ENCODE measurements around the gene MINDY4B. TPM values are rescaled to one million over a fixed set of nuclear protein-coding genes. Genes with fewer than 3 reads are reported as not detected.

Gene MINDY4B
- total and polyA plus RNA-seq, 10 of the 15 experiments (the other 5 are each of a cell fraction or from before 2014, with no cell fraction given) = not detected

- no peak overlapping the region for H3K27ac ChIP-seq (ENCODE audit: control insufficient read depth, insufficient read depth)
- in situ Hi-C loops (cut with MboI) = no loop called here
- TF ChIP-seq ETV6 (conservative IDR thresholded peaks at IDR 0.05 in 1 of 2, IDR thresholded peaks at IDR 0.05 in 1 of 2; ENCODE audit: borderline replicate concordance in 1 of 2, low read depth in 1 of 2) (no peak), CHD4 (IDR thresholded peaks at IDR 0.05) (no peak), CHD1 (IDR thresholded peaks at IDR 0.05; ENCODE audit: low read depth, low read length) (no peak), FOXK2 (IDR thresholded peaks at IDR 0.05) (no peak), NRF1 (conservative IDR thresholded peaks at IDR 0.05; ENCODE audit: low read depth, low read length) (no peak), IRF5 (IDR thresholded peaks at IDR 0.05; ENCODE audit: borderline replicate concordance) (no peak), RAD51 (IDR thresholded peaks at IDR 0.05) (no peak), IKZF2 (IDR thresholded peaks at IDR 0.05) (no peak), MTA3 (IDR thresholded peaks at IDR 0.05; ENCODE audit: borderline replicate concordance, low read length) (no peak), SRF (IDR thresholded peaks at IDR 0.05; ENCODE audit: low read depth in 2 of 2, low read length in 2 of 2) (no peak), ZBED1 (IDR thresholded peaks at IDR 0.05; ENCODE audit: borderline replicate concordance) (no peak)
- TF ChIP-seq, protein P1, sequence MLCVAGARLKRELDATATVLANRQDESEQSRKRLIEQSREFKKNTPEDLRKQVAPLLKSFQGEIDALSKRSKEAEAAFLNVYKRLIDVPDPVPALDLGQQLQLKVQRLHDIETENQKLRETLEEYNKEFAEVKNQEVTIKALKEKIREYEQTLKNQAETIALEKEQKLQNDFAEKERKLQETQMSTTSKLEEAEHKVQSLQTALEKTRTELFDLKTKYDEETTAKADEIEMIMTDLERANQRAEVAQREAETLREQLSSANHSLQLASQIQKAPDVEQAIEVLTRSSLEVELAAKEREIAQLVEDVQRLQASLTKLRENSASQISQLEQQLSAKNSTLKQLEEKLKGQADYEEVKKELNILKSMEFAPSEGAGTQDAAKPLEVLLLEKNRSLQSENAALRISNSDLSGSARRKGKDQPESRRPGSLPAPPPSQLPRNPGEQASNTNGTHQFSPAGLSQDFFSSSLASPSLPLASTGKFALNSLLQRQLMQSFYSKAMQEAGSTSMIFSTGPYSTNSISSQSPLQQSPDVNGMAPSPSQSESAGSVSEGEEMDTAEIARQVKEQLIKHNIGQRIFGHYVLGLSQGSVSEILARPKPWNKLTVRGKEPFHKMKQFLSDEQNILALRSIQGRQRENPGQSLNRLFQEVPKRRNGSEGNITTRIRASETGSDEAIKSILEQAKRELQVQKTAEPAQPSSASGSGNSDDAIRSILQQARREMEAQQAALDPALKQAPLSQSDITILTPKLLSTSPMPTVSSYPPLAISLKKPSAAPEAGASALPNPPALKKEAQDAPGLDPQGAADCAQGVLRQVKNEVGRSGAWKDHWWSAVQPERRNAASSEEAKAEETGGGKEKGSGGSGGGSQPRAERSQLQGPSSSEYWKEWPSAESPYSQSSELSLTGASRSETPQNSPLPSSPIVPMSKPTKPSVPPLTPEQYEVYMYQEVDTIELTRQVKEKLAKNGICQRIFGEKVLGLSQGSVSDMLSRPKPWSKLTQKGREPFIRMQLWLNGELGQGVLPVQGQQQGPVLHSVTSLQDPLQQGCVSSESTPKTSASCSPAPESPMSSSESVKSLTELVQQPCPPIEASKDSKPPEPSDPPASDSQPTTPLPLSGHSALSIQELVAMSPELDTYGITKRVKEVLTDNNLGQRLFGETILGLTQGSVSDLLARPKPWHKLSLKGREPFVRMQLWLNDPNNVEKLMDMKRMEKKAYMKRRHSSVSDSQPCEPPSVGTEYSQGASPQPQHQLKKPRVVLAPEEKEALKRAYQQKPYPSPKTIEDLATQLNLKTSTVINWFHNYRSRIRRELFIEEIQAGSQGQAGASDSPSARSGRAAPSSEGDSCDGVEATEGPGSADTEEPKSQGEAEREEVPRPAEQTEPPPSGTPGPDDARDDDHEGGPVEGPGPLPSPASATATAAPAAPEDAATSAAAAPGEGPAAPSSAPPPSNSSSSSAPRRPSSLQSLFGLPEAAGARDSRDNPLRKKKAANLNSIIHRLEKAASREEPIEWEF (IDR thresholded peaks at IDR 0.05; ENCODE audit: insufficient replicate concordance, low read depth, low read length) = no peak
- TF ChIP-seq, protein P2, sequence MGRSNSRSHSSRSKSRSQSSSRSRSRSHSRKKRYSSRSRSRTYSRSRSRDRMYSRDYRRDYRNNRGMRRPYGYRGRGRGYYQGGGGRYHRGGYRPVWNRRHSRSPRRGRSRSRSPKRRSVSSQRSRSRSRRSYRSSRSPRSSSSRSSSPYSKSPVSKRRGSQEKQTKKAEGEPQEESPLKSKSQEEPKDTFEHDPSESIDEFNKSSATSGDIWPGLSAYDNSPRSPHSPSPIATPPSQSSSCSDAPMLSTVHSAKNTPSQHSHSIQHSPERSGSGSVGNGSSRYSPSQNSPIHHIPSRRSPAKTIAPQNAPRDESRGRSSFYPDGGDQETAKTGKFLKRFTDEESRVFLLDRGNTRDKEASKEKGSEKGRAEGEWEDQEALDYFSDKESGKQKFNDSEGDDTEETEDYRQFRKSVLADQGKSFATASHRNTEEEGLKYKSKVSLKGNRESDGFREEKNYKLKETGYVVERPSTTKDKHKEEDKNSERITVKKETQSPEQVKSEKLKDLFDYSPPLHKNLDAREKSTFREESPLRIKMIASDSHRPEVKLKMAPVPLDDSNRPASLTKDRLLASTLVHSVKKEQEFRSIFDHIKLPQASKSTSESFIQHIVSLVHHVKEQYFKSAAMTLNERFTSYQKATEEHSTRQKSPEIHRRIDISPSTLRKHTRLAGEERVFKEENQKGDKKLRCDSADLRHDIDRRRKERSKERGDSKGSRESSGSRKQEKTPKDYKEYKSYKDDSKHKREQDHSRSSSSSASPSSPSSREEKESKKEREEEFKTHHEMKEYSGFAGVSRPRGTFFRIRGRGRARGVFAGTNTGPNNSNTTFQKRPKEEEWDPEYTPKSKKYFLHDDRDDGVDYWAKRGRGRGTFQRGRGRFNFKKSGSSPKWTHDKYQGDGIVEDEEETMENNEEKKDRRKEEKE (IDR thresholded peaks at IDR 0.05) = no peak
- TF ChIP-seq, protein P3, sequence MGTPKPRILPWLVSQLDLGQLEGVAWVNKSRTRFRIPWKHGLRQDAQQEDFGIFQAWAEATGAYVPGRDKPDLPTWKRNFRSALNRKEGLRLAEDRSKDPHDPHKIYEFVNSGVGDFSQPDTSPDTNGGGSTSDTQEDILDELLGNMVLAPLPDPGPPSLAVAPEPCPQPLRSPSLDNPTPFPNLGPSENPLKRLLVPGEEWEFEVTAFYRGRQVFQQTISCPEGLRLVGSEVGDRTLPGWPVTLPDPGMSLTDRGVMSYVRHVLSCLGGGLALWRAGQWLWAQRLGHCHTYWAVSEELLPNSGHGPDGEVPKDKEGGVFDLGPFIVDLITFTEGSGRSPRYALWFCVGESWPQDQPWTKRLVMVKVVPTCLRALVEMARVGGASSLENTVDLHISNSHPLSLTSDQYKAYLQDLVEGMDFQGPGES (IDR thresholded peaks at IDR 0.05) = no peak
These were observed 74.5 kb downstream of the MINDY4B start for GRCh38 chr3:150830745-150831144.

More at GRCh38 chr3:150830745-150831144, 74.5 kb downstream of the MINDY4B start:
- intact Hi-C loops (cut with micrococcal nuclease; ENCODE audit: unreplicated experiment) = loop anchor here (1.0 kb wide), 1 partner anchor 109 kb away; no protein-coding TSS in a partner anchor
- ATAC-seq = no peak
- ChIA-PET RAD21 (ENCODE audit: unreplicated experiment) (interaction anchor here (1.2 to 1.4 kb wide), 2 partner anchors 38 to 303 kb away, joined by 3 read pairs; no protein-coding TSS in a partner anchor), POLR2A (no interaction called here), CTCF (interaction anchor here (0.6 to 5.1 kb wide), 7 partner anchors 9 to 572 kb away, joined by 3 to 19 read pairs (median 3); no protein-coding TSS in a partner anchor), SMC1A (ENCODE audit: uncharacterized antibody, unreplicated experiment) (interaction anchor here (1.1 to 1.4 kb wide), 3 partner anchors 43 to 109 kb away, joined by 3 to 5 read pairs (median 3); no protein-coding TSS in a partner anchor)
- Histone ChIP-seq H3K79me2 (ENCODE audit: control insufficient read depth, insufficient read depth, low read length) (no peaks in the 10 kb centered on the region), H3K9ac (ENCODE audit: control insufficient read depth, insufficient read depth, low read length) (no peak overlapping the region), H3K27me3 (replicated peaks in 1 of 2; ENCODE audit: control insufficient read depth in 2 of 2, insufficient read depth in 2 of 2, low read length in 1 of 2) (no peaks in the 10 kb centered on the region), H3K4me1 (ENCODE audit: control insufficient read depth, insufficient read depth, low read length) (no peaks in the 10 kb centered on the region), H3K36me3 (ENCODE audit: control insufficient read depth in 2 of 2, insufficient read depth in 2 of 2, low read length in 1 of 2) (no peaks in the 10 kb centered on the region), H3K4me2 (ENCODE audit: control insufficient read depth, insufficient read depth) (no peak overlapping the region), H2AFZ (ENCODE audit: control insufficient read depth, low read depth, low read length) (no peak overlapping the region), H3K9me3 (replicated peaks; ENCODE audit: control insufficient read depth, insufficient read depth, low read length) (no peaks in the 10 kb centered on the region; the same call in 2 of the 3 replicates), H4K20me1 (ENCODE audit: control insufficient read depth, insufficient read depth) (peaks cover 3% of the 10 kb centered on the region; the same call in 1 of the 2 replicates), H3K4me3 (no peak overlapping the region)
- FAIRE-seq = no peak
- DNase-seq (ENCODE audit: low read depth, low spot score) = no peak
- no TSS peak for BruUV-seq (replicated peaks)
- 42% methylated on average over 7 of the region's 7 CpGs for WGBS (ENCODE audit: insufficient coverage, insufficient replicate concordance, low lambda C conversion rate, missing lambda C conversion rate)

All from GM12878 (cell line).